ENCODE results near the gene STAM2. TPM values are rescaled to one million over a fixed set of nuclear protein-coding genes. Genes with fewer than 3 reads are reported as not detected.

Gene STAM2
- polyA plus RNA-seq (2011; rRNA removed) (25.7 and 34.5 TPM in 2 replicates), polyA plus RNA-seq (2017; fragmentation: RNase III; extraction: RNeasy Plus Mini Kit Qiagen cat#74134 plus additional on column Dnase treatment) (13.3 to 14.5 TPM (median 13.8 TPM) in 3 replicates), polyA minus RNA-seq (2011; rRNA and poly(A)+ RNA removed) (32.2 and 33.3 TPM in 2 replicates)
- polyA plus RNA-seq (2012; cell fraction: cytosol; rRNA removed) = 3.0 and 4.0 TPM in 2 replicates
- 4.0 and 4.7 TPM in 2 replicates for polyA plus RNA-seq (2012; cell fraction: nucleus; rRNA removed)

- FAIRE-seq = no peak
- ChIA-PET POLR2A (interaction anchor here (0.5 to 1.2 kb wide), 10 partner anchors 20 to 1696 kb away, joined by 3 to 7 read pairs (median 3); partner anchors contain the start of genes GALNT13 and PRPF40A), CTCF (interaction anchor here (0.6 to 4.4 kb wide), 30 partner anchors 8 to 567 kb away, joined by 3 to 52 read pairs (median 4); partner anchors contain the start of gene PRPF40A)
- peak; percentile 91 for ATAC-seq
- peak; percentile 88 to 93 for DNase-seq (ENCODE audit: low read depth in 1 of 2, low spot score in 1 of 2)
- peak within 1 kb of the TSS; percentile 76 for H3K4me2 ChIP-seq
- peak within 1 kb of the TSS; percentile 94 to 97 for H3K27ac ChIP-seq
- no peaks in the 10 kb centered on the region for H3K9me3 ChIP-seq
- peak within 1 kb of the TSS; percentile 64 for H3K4me3 ChIP-seq
- WGBS (ENCODE audit: missing lambda C conversion rate) = under 1% methylated on average over 30 of the region's 72 CpGs
- peaks cover 33% of the 10 kb centered on the region for H3K4me1 ChIP-seq
- no peak for TF ChIP-seq BHLHE40 (IDR thresholded peaks at IDR 0.05; ENCODE audit: low read depth, low read length)
- TF ChIP-seq, protein P1, sequence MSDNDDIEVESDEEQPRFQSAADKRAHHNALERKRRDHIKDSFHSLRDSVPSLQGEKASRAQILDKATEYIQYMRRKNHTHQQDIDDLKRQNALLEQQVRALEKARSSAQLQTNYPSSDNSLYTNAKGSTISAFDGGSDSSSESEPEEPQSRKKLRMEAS (IDR thresholded peaks at IDR 0.05) = peak; percentile 73
- 0 out of 2 replicates have a peak, but pooled peaks have one; percentile 31 for TF ChIP-seq ELK1 (IDR thresholded peaks at IDR 0.05; ENCODE audit: low read depth, low read length)
- no peak for TF ChIP-seq JUNB (IDR thresholded peaks at IDR 0.05)
- TF ChIP-seq ESRRA (IDR thresholded peaks at IDR 0.05; ENCODE audit: borderline replicate concordance, low read length) = no peak
- TF ChIP-seq FOSL2 (IDR thresholded peaks at IDR 0.05) = no peak
- 0 out of 2 replicates have a peak, but pooled peaks have one; percentile 20 for TF ChIP-seq FOSL2 (CRISPR knock-in tag; IDR thresholded peaks at IDR 0.05)
- TF ChIP-seq ZC3H11A (IDR thresholded peaks at IDR 0.05) = no peak
- TF ChIP-seq SMC3 (IDR thresholded peaks at IDR 0.05) = peak; percentile 89
- TF ChIP-seq ZSCAN20 (CRISPR knock-in tag; IDR thresholded peaks at IDR 0.05) = no peak
- TF ChIP-seq, protein P2, sequence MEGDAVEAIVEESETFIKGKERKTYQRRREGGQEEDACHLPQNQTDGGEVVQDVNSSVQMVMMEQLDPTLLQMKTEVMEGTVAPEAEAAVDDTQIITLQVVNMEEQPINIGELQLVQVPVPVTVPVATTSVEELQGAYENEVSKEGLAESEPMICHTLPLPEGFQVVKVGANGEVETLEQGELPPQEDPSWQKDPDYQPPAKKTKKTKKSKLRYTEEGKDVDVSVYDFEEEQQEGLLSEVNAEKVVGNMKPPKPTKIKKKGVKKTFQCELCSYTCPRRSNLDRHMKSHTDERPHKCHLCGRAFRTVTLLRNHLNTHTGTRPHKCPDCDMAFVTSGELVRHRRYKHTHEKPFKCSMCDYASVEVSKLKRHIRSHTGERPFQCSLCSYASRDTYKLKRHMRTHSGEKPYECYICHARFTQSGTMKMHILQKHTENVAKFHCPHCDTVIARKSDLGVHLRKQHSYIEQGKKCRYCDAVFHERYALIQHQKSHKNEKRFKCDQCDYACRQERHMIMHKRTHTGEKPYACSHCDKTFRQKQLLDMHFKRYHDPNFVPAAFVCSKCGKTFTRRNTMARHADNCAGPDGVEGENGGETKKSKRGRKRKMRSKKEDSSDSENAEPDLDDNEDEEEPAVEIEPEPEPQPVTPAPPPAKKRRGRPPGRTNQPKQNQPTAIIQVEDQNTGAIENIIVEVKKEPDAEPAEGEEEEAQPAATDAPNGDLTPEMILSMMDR (IDR thresholded peaks at IDR 0.05) = peak; percentile 92
- peak; percentile 56; the same call in 1 of the 2 replicates for TF ChIP-seq MYC (IDR thresholded peaks at IDR 0.05; ENCODE audit: borderline replicate concordance, low read length)
- TF ChIP-seq, protein P3, sequence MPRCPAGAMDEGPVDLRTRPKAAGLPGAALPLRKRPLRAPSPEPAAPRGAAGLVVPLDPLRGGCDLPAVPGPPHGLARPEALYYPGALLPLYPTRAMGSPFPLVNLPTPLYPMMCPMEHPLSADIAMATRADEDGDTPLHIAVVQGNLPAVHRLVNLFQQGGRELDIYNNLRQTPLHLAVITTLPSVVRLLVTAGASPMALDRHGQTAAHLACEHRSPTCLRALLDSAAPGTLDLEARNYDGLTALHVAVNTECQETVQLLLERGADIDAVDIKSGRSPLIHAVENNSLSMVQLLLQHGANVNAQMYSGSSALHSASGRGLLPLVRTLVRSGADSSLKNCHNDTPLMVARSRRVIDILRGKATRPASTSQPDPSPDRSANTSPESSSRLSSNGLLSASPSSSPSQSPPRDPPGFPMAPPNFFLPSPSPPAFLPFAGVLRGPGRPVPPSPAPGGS (IDR thresholded peaks at IDR 0.05) = peak; percentile 81; the same call in 2 of the 3 replicates
- TF ChIP-seq PHF8 (IDR thresholded peaks at IDR 0.05; ENCODE audit: borderline replicate concordance, low read depth) = peak; percentile 95
- 0 out of 2 replicates have a peak, but pooled peaks have one; percentile 9 for TF ChIP-seq E2F6 (IDR thresholded peaks at IDR 0.05; ENCODE audit: borderline replicate concordance, low read depth)
- TF ChIP-seq, protein P4, sequence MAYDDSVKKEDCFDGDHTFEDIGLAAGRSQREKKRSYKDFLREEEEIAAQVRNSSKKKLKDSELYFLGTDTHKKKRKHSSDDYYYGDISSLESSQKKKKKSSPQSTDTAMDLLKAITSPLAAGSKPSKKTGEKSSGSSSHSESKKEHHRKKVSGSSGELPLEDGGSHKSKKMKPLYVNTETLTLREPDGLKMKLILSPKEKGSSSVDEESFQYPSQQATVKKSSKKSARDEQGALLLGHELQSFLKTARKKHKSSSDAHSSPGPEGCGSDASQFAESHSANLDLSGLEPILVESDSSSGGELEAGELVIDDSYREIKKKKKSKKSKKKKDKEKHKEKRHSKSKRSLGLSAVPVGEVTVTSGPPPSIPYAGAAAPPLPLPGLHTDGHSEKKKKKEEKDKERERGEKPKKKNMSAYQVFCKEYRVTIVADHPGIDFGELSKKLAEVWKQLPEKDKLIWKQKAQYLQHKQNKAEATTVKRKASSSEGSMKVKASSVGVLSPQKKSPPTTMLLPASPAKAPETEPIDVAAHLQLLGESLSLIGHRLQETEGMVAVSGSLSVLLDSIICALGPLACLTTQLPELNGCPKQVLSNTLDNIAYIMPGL (CRISPR knock-in tag; IDR thresholded peaks at IDR 0.05; ENCODE audit: borderline replicate concordance) = peak; percentile 22; the same call in 1 of the 2 replicates
- peak; percentile 2; the same call in 1 of the 2 replicates for TF ChIP-seq GATA3 (IDR thresholded peaks at IDR 0.05; ENCODE audit: borderline replicate concordance)
- TF ChIP-seq POLR2A (IDR thresholded peaks at IDR 0.05; ENCODE audit: low read length) = peak; percentile 84
- TF ChIP-seq JUN (IDR thresholded peaks at IDR 0.05) = peak; percentile 88 to 96
- no peak for TF ChIP-seq CBX2 (IDR thresholded peaks at IDR 0.05; ENCODE audit: borderline replicate concordance, low read depth)
- TF ChIP-seq NR3C1 (IDR thresholded peaks at IDR 0.05) = no peak
- TF ChIP-seq TFCP2L1 (CRISPR knock-in tag; IDR thresholded peaks at IDR 0.05) = 0 out of 2 replicates have a peak, but pooled peaks have one; percentile 8
- peak; percentile 37; the same call in 1 of the 2 replicates for TF ChIP-seq REST (IDR thresholded peaks at IDR 0.05)
- TF ChIP-seq CHD4 (IDR thresholded peaks at IDR 0.05; ENCODE audit: borderline replicate concordance) = no peak
- no peak for TF ChIP-seq KDM5A (IDR thresholded peaks at IDR 0.05)
- 0 out of 2 replicates have a peak, but pooled peaks have one; percentile 23 for TF ChIP-seq KDM1A (IDR thresholded peaks at IDR 0.05; ENCODE audit: low read depth)
- TF ChIP-seq MAZ (IDR thresholded peaks at IDR 0.05; ENCODE audit: borderline replicate concordance, low read depth, low read length) = no peak
Measured at GRCh38 chr2:152175368-152176112, at the start of gene STAM2. Gene STAM2, minus strand, starts transcription at chr2:152175763. Its CDS starts 121 bp downstream, at chr2:152175642.
